Esophagus muscularis mucosa (tissue), 3 donors: ENCODE results near the gene CLUH.

ENCODE experiments used
- CTCF ChIP-seq, 3 experiments: fragments of 200-600 bp in 2 of 3; fragments of 450-650 bp in 1 of 3; sonication (generic) in 2 of 3; IDR thresholded peaks; one replicate each; pipeline ENCODE4 v1.5.1; 2017 to 2019; ENCODE audit warnings: antibody characterized with exemption in 3 of 3, mild to moderate bottlenecking in 2 of 3, moderate library complexity in 1 of 3
- POLR2A ChIP-seq: fragments of 450-650 bp; IDR thresholded peaks from one replicate; pipeline ENCODE4 v1.6.1; 2017; ENCODE audit warnings: antibody characterized with exemption, moderate library complexity, mild to moderate bottlenecking, low read depth
- POLR2AphosphoS5 ChIP-seq, 2 donors: sonication (generic); formaldehyde crosslinking; IDR thresholded peaks; one replicate each; pipeline ENCODE4 v1.6.1; 2017; ENCODE audit warnings: antibody characterized with exemption in 2 of 2

GRCh38 chr17:2695243-2695960 is 16.2 kb downstream of the CLUH start:
- TF ChIP-seq POLR2AphosphoS5 (IDR thresholded peaks at IDR 0.05) (no peak), POLR2A (no peak), CTCF (IDR thresholded peaks at IDR 0.05) (no peak)
